Neuronal stem cell (in vitro differentiated cells): ENCODE data around the gene CERK.

Experiments used
- DNase-seq: peaks from one replicate; pipeline ENCODE4 v3.0.0-alpha.2; 2013; ENCODE audit warnings: low spot score
- H2AFZ ChIP-seq: one replicate; pipeline ENCODE4 v1.6.1; 2013; ENCODE audit warnings: mild to moderate bottlenecking, low read length, inconsistent platforms
- H2AK5ac ChIP-seq: 2 replicates; pipeline ENCODE4 v1.6.1; 2013; ENCODE audit warnings: low read depth, mild to moderate bottlenecking, inconsistent platforms, low read length, moderate library complexity, mixed read lengths
- H2BK120ac ChIP-seq: 2 replicates; pipeline ENCODE4 v1.6.1; 2013; ENCODE audit warnings: low read depth, mild to moderate bottlenecking, inconsistent platforms, low read length, moderate library complexity, mixed read lengths
- H2BK12ac ChIP-seq: one replicate; pipeline ENCODE4 v1.6.1; 2013; ENCODE audit warnings: low read length, inconsistent platforms
- H2BK15ac ChIP-seq: 2 replicates; pipeline ENCODE4 v1.6.1; 2013; ENCODE audit warnings: mild to moderate bottlenecking, low read length, inconsistent platforms, mixed read lengths
- H2BK5ac ChIP-seq: one replicate; pipeline ENCODE4 v1.6.1; 2013; ENCODE audit warnings: inconsistent platforms, mild to moderate bottlenecking, low read length, moderate library complexity
- H3K14ac ChIP-seq: one replicate; pipeline ENCODE4 v1.6.1; 2013; ENCODE audit warnings: low read length, inconsistent platforms
- H3K18ac ChIP-seq: 2 replicates; pipeline ENCODE4 v1.6.1; 2013; ENCODE audit warnings: low read length, inconsistent platforms
- H3K23ac ChIP-seq: 2 replicates; pipeline ENCODE4 v1.6.1; 2013; ENCODE audit warnings: low read depth, mild to moderate bottlenecking, mixed read lengths, low read length, inconsistent platforms; ENCODE audit not compliant: poor library complexity
- H3K27ac ChIP-seq: replicated peaks from 3 replicates; pipeline ENCODE4 v1.5.1; 2013; ENCODE audit warnings: low read length, inconsistent platforms
- H3K27me3 ChIP-seq, 3 experiments: 2 replicates each; pipeline ENCODE4 v1.6.1; 2013; ENCODE audit warnings: low read length in 3 of 3, mild to moderate bottlenecking in 2 of 3, inconsistent platforms in 1 of 3, low read depth in 1 of 3, mixed read lengths in 1 of 3, moderate library complexity in 1 of 3; ENCODE audit not compliant: control insufficient read depth in 3 of 3, insufficient read depth in 3 of 3
- H3K36me3 ChIP-seq, 2 donors: replicated peaks in 1 of 2; 2 replicates each; pipeline ENCODE4 v1.6.1; 2013; ENCODE audit warnings: low read length in 2 of 2; ENCODE audit not compliant: control insufficient read depth in 2 of 2, insufficient read depth in 2 of 2
- H3K4ac ChIP-seq: 2 replicates; pipeline ENCODE4 v1.6.1; 2013; ENCODE audit warnings: inconsistent platforms, mild to moderate bottlenecking, low read length, moderate library complexity
- H3K4me1 ChIP-seq, 2 donors: 1 replicate in 1 of 2; 2 replicates in 1 of 2; pipeline ENCODE4 v1.6.1; 2013; ENCODE audit warnings: low read length in 2 of 2, low read depth in 1 of 2; ENCODE audit not compliant: control insufficient read depth in 2 of 2, insufficient read depth in 1 of 2
- H3K4me2 ChIP-seq: one replicate; pipeline ENCODE4 v1.6.1; 2013; ENCODE audit warnings: mild to moderate bottlenecking, low read length, inconsistent platforms; ENCODE audit not compliant: insufficient read depth, poor library complexity, severe bottlenecking
- H3K4me3 ChIP-seq, 2 donors: 2 replicates each; pipeline ENCODE4 v1.5.1; 2013; ENCODE audit warnings: low read length in 2 of 2, mild to moderate bottlenecking in 2 of 2, inconsistent platforms in 1 of 2, moderate library complexity in 1 of 2
- H3K79me1 ChIP-seq: one replicate; pipeline ENCODE4 v1.6.1; 2013; ENCODE audit warnings: low read depth, mild to moderate bottlenecking, inconsistent platforms, low read length, moderate library complexity
- H3K9ac ChIP-seq: one replicate; pipeline ENCODE4 v1.6.1; 2013; ENCODE audit warnings: mild to moderate bottlenecking, low read depth, low read length, inconsistent platforms; ENCODE audit not compliant: poor library complexity
- H3K9me3 ChIP-seq, 2 donors: replicated peaks in 1 of 2; 2 replicates each; pipeline versions ENCODE3 to v1.6.1; 2013; ENCODE audit warnings: low read length in 2 of 2, mild to moderate bottlenecking in 2 of 2, inconsistent platforms in 1 of 2, low read depth in 1 of 2, mixed read lengths in 1 of 2, moderate library complexity in 1 of 2; ENCODE audit not compliant: control insufficient read depth in 2 of 2, insufficient read depth in 1 of 2
- H4K8ac ChIP-seq: one replicate; pipeline ENCODE4 v1.6.1; 2013; ENCODE audit warnings: low read depth, mild to moderate bottlenecking, inconsistent platforms, low read length, moderate library complexity
- H4K91ac ChIP-seq: one replicate; pipeline ENCODE4 v1.6.1; 2013; ENCODE audit warnings: low read length, low read depth, mild to moderate bottlenecking, inconsistent platforms; ENCODE audit not compliant: poor library complexity
- WGBS, 2 donors: extraction: QIAGEN DNeasy Blood & Tissue Kit; methylation state at CpG; one replicate each; pipeline ENCODE4 v1.1.7; 2013; ENCODE audit warnings: missing lambda C conversion rate in 2 of 2, mixed read lengths in 1 of 2; ENCODE audit not compliant: insufficient read length in 2 of 2, insufficient replicate concordance in 1 of 2; ENCODE audit errors: extremely low coverage in 2 of 2; 5-methylcytosine and 5-hydroxymethylcytosine counted together

The CERK gene

GRCh38 chr22:46653596-46653995 lies 84.5 kb downstream of the CERK start:
- no peak overlapping the region for H2AK5ac ChIP-seq
- H3K4me3 ChIP-seq, result no peak overlapping the region
- H2AFZ ChIP-seq, result no peak overlapping the region
- DNase-seq, result no peak
- no peaks in the 10 kb centered on the region for H3K9me3 ChIP-seq
- WGBS, 2 donors, result no CpG with 5 or more reads among the region's 8 CpGs
- no peak overlapping the region for H2BK120ac ChIP-seq
- H3K9ac ChIP-seq, result peak overlapping the region; percentile 39
- H2BK5ac ChIP-seq, result no peak overlapping the region
- H3K4me1 ChIP-seq, result peaks cover 8 to 15% of the 10 kb centered on the region in 2 donors
- no peak overlapping the region for H2BK15ac ChIP-seq
- peak overlapping the region; percentile 10 for H3K23ac ChIP-seq
- H3K14ac ChIP-seq, result no peak overlapping the region
- H3K18ac ChIP-seq, result no peak overlapping the region
- peak overlapping the region; percentile 76 for H2BK12ac ChIP-seq
- no peak overlapping the region for H3K27ac ChIP-seq
- H4K91ac ChIP-seq, result no peak overlapping the region
- H3K36me3 ChIP-seq, result no peaks in the 10 kb centered on the region
- H3K79me1 ChIP-seq, result peaks cover 2% of the 10 kb centered on the region
- no peak overlapping the region for H3K4ac ChIP-seq
- no peak overlapping the region for H4K8ac ChIP-seq
- no peaks in the 10 kb centered on the region for H3K27me3 ChIP-seq
- H3K4me2 ChIP-seq, result no peak overlapping the region

- Histone ChIP-seq H2AFZ (no peak overlapping the region), H3K27ac (no peak overlapping the region)
Measured at GRCh38 chr22:46652847-46653331, 85.2 kb downstream of the CERK start.

GRCh38 chr22:46652081-46652846 lies 85.8 kb downstream of the CERK start:
- no peak for DNase-seq
- no peak overlapping the region for H2BK15ac ChIP-seq
- no peak overlapping the region for H3K4me3 ChIP-seq
- no peak overlapping the region for H2BK12ac ChIP-seq
- no peak overlapping the region for H3K27ac ChIP-seq
- peaks cover 8 to 15% of the 10 kb centered on the region in 2 donors for H3K4me1 ChIP-seq
- H3K23ac ChIP-seq, result no peak overlapping the region
- WGBS, 2 donors, result no CpG with 5 or more reads among the region's 22 CpGs
- H3K14ac ChIP-seq, result peak overlapping the region; percentile 58
- H3K4ac ChIP-seq, result no peak overlapping the region
- peaks cover 2% of the 10 kb centered on the region for H3K79me1 ChIP-seq
- H3K27me3 ChIP-seq, result no peaks in the 10 kb centered on the region
- H4K91ac ChIP-seq, result no peak overlapping the region
- no peak overlapping the region for H2AFZ ChIP-seq
- no peaks in the 10 kb centered on the region for H3K36me3 ChIP-seq
- H3K9ac ChIP-seq, result no peak overlapping the region
- peak overlapping the region; percentile 65 for H3K18ac ChIP-seq
- H3K4me2 ChIP-seq, result no peak overlapping the region
- no peak overlapping the region for H2BK5ac ChIP-seq
- H2BK120ac ChIP-seq, result no peak overlapping the region
- no peak overlapping the region for H4K8ac ChIP-seq
- peak overlapping the region; percentile 4 for H2AK5ac ChIP-seq
- H3K9me3 ChIP-seq, result peaks cover 0 to 2% of the 10 kb centered on the region in 2 donors

More at GRCh38 chr22:46652847-46653331, 85.2 kb downstream of the CERK start:
- no peak overlapping the region for H2BK15ac ChIP-seq
- peaks cover 2% of the 10 kb centered on the region for H3K79me1 ChIP-seq
- peak overlapping the region; percentile 4 for H2AK5ac ChIP-seq
- H3K23ac ChIP-seq, result no peak overlapping the region
- peak overlapping the region; percentile 98 for H3K14ac ChIP-seq
- no peaks in the 10 kb centered on the region for H3K9me3 ChIP-seq
- H4K8ac ChIP-seq, result no peak overlapping the region
- WGBS, 2 donors, result no CpG with 5 or more reads among the region's 23 CpGs
- no peaks in the 10 kb centered on the region for H3K36me3 ChIP-seq
- H3K4ac ChIP-seq, result no peak overlapping the region
- H2BK12ac ChIP-seq, result no peak overlapping the region
- peak overlapping the region; percentile 64 for H3K18ac ChIP-seq
- no peak overlapping the region for H3K9ac ChIP-seq
- DNase-seq, result no peak
- no peak overlapping the region for H3K4me2 ChIP-seq
- peaks cover 8 to 15% of the 10 kb centered on the region in 2 donors for H3K4me1 ChIP-seq
- no peak overlapping the region for H4K91ac ChIP-seq
- no peak overlapping the region for H2BK120ac ChIP-seq
- H3K27me3 ChIP-seq, result no peaks in the 10 kb centered on the region
- H3K4me3 ChIP-seq, result no peak overlapping the region
- no peak overlapping the region for H2BK5ac ChIP-seq

GRCh38 chr22:46651316-46651715 lies 86.7 kb downstream of the CERK start:
- Histone ChIP-seq H3K4me3 (no peak overlapping the region), H3K4me2 (no peak overlapping the region)

More at GRCh38 chr22:46651316-46651715, 86.7 kb downstream of the CERK start:
- no peak overlapping the region for H3K4ac ChIP-seq
- no peak overlapping the region for H3K14ac ChIP-seq
- H4K91ac ChIP-seq, result no peak overlapping the region
- peak overlapping the region; percentile 54 for H3K9ac ChIP-seq
- H2BK12ac ChIP-seq, result no peak overlapping the region
- H2BK120ac ChIP-seq, result no peak overlapping the region
- peaks cover 8 to 15% of the 10 kb centered on the region in 2 donors for H3K4me1 ChIP-seq
- H3K23ac ChIP-seq, result peak overlapping the region; percentile 74
- no peak overlapping the region for H3K27ac ChIP-seq
- no peak for DNase-seq
- H3K27me3 ChIP-seq, result no peaks in the 10 kb centered on the region
- H3K9me3 ChIP-seq, result peaks cover 0 to 2% of the 10 kb centered on the region in 2 donors
- peak overlapping the region; percentile 26 for H2AK5ac ChIP-seq
- peak overlapping the region; percentile 44 for H3K18ac ChIP-seq
- H3K79me1 ChIP-seq, result peaks cover 2% of the 10 kb centered on the region
- no peak overlapping the region for H2AFZ ChIP-seq
- WGBS, 2 donors, result no CpG with 5 or more reads among the region's 16 CpGs
- peak overlapping the region; percentile 26 for H4K8ac ChIP-seq
- H2BK15ac ChIP-seq, result no peak overlapping the region
- no peaks in the 10 kb centered on the region for H3K36me3 ChIP-seq
- no peak overlapping the region for H2BK5ac ChIP-seq
